Ishikawa (cell line): ENCODE data around the gene KNOP1.

ENCODE experiments used
- CREB1 ChIP-seq: IDR thresholded peaks from 2 replicates; pipeline ENCODE4 v1.6.1; 2012; ENCODE audit warnings: low read depth
- EGR1 ChIP-seq: IDR thresholded peaks from 2 replicates; pipeline ENCODE4 v1.6.1; 2012
- TAF1 ChIP-seq: IDR thresholded peaks from 2 replicates; pipeline ENCODE4 v1.6.1; 2012; ENCODE audit warnings: low read depth, mild to moderate bottlenecking

DNA sequence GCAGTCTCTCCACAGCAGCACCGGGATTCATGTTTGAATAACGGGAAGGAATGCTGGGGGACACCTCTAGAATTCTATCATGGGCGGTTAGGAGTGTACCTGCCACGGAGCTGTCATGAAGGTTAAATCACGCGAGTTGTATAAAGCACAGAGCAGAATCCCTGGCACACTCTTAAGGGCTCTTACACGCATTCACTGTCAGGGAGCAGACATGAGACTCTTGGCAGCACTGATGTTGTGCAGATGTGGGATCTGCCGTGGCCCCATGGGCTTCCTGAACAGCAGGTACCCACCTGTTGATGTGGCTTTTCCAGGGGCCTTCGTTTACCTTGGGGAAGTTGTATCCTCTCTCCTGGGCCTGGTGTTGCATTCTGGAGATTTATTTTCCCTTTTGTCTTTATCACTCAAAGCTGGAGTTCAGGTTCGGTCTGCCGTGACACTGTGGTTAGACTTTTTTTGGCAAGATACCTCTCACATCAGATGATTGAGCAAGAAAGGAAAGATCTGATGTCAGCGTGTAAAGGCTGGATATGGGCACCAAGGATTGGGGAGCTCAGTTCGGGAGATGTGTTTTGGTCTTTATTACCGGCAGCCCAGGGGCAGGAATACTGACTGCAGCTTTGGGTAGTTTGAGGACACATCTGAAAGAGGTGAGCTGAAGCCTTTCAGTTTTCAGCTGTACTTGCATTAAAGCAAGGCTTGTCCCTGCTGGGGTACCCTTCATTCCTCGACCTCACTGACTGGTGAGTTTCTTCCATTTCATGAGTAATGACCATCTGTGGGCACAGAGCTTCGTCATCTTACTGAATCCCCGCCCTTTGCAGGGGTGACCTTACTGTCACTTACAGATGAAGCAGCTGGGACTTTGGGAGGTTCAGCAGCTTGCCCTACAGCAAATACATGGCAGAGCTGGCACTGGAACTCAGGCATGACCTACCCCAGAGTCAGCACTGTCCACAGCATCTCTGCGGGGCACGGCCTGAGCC, 19.3 kb downstream of the KNOP1 start:
- TF ChIP-seq TAF1 (no peak), EGR1 (no peak), CREB1 (no peak)
